RPMI7951 (cell line): ENCODE results near the gene CCDC127. TPM values are rescaled to one million over a fixed set of nuclear protein-coding genes. Genes with fewer than 3 reads are reported as not detected.
"Not testable (repeated sequence)": the region's sequence is repeated elsewhere in the genome, so short reads cannot be mapped to it uniquely, and the experiment has no call there.

Experiments
- DNase-seq: peaks from one replicate; pipeline ENCODE4 v3.0.0-alpha.2; 2012; ENCODE audit warnings: low read depth
- total RNA-seq: library from RNA; depleted of rRNA; stranded (reverse); fragments of >200 nt; shearing (Covaris generic); gene quantifications from 2 replicates; pipeline ENCODE4 v1.2.3, GENCODE V29; 2014

Gene CCDC127
- total RNA-seq, 1 experiment from 2014 or later, result 3.8 TPM

DNA sequence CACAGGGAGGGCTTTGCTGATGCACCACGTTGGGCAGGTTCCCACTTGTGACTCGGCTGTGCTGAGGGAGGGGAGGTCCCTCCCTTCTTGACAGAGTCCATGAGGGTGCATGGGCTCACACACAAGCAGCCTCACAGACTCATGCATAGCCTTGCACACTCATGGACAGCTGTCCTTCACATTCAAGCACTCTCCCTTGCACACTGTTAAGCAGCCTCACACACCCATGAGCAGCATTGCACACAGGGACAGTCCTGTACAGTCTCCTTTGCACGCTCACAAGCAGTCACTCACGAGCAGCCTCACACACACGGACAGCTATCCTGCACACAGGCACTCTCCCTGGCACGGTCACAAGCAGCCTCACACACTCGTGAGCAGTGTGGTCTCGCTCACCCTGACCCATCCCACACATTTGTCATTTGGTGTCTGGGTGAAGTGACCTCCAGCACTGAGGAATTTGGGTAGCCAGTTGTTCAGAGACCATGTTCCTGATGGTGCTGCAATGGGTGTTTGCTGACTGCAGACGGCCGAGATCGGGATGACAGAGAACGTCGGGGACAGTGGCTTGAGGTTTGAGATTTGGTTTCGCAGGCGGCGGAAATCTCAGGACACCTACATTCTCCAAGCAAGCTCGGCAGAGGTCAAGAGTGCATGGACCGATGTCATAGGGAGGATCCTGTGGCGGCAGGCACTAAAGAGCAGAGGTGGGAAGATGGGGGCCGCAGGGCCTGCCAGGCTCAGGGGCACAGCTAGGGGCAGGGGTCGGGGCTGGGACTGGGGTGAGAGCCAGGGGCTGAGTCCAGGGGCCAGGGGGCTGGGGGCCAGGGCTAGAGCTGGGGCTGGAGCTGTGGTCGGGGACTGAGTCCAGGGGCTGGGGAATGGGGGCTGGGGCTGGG, 44.3 kb downstream of the CCDC127 start:
- DNase-seq, result no peak

DNA sequence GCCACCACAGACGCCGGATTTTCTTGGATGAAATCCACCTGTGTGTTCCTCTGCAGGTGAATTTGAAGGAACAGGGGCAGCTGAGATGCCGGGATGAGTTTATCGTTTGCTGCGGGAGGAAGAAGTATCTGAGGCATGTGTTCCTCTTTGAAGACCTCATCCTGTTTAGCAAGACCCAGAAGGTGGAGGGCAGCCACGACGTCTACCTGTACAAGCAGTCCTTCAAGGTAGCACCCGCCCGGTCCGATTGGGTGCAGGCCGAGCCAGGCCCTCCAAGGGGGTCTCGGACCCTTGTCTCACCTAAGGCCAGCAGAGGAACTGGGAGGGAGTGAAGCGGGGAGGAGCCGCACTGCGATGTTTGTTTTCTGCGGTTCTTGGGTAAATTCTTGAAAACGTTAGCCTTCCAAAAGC, 45.1 kb downstream of the CCDC127 start:
- no peak for DNase-seq

DNA sequence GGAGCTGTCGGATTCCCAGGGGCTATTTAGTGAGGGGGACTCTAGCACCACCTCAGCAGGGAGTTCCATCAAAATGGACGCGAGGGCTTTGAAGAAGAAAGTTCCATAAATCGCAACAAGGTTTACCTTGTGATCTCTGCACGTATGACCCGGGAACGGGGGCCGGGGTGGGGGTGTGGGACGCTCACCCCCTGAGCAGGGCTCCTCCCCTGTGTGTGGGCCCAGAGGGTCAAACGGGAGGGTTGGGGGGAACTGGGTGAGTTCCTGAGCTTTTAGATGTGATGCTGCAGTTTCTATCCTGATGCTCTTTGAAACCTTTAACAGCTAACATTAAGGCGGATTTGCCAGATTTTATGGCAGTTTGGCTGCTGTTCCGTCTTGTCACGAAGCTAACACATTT, 45.5 kb downstream of the CCDC127 start:
- no peak for DNase-seq

DNA sequence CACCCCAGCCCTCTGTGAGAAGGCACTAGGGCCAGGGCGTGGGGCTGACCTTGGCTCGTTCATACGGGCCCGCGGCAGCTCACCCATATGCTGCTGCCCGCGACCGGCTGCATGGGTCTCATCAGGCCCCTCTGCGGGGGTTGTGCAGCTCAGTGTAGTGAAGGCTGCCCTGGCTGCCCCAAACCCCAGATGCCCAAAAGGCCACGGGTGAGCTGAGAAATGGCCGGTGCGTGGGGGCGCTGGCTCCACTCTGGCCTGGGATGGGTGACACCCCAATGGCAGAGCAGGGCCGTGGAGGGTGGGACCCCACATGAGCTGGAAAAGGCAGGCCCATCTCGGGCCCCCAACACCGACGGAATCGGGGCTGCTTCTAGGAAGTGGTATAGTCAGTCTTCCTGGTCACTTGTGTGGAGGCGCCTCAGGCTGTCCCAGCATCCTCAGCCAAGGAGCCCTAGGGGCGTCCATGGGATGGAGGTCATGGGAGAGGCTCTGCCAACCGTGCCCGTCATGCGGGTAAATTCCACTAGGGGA, 46.1 kb downstream of the CCDC127 start:
- no peak for DNase-seq

DNA sequence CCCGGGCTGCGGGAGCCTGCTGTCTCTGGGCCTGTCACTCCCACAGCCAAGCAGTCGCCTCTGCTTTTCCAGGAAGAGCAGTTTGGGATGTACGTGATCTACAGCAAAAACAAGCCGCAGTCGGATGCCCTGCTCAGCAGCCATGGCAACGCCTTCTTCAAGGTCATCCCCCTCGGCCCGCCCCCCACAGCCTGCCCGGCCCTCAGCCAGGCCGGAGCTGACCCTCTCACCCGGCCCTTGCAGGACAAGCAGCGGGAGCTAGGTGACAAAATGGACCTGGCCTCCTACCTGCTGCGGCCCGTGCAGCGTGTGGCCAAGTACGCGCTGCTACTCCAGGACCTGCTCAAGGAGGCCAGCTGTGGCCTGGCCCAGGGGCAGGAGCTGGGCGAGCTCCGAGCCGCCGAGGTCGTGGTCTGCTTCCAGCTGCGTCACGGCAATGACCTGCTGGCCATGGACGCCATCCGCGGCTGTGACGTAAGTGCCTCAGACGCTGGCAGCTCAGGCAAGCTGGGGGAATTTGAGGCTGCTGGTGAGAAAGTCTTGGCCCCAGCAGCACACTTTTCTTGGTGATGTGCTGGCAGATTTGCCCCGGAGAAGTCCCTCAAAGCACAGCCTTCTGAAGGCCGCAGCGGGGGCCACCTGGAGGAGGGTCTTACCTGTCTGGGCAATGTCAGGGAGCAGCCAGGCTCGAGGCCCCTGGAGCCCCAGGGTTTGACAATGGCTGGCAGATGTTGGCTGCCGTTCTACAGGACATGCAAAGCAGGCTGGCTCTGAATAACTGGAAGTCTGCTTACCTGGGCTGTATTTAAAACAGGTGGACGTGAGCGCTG, 46.8 kb downstream of the CCDC127 start:
- DNase-seq, result no peak

DNA sequence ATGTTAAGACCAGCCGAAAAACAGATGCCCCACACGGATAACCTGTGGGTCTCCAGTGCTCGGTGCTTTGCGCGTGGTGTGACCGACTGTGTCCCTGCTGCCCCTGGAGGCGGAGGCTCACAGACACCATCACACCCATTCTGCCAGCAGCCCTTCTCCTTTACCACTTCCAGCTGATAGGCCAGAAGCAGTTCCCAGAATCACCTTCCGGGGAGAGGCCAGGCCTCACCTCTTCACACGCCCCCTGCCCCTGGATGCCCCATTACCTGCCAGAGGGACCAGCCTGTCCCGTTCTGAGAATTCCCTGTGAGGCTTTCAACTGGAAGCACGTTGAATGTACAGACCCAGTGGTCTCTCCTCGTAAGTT, 48.2 kb downstream of the CCDC127 start:
- no peak for DNase-seq

DNA sequence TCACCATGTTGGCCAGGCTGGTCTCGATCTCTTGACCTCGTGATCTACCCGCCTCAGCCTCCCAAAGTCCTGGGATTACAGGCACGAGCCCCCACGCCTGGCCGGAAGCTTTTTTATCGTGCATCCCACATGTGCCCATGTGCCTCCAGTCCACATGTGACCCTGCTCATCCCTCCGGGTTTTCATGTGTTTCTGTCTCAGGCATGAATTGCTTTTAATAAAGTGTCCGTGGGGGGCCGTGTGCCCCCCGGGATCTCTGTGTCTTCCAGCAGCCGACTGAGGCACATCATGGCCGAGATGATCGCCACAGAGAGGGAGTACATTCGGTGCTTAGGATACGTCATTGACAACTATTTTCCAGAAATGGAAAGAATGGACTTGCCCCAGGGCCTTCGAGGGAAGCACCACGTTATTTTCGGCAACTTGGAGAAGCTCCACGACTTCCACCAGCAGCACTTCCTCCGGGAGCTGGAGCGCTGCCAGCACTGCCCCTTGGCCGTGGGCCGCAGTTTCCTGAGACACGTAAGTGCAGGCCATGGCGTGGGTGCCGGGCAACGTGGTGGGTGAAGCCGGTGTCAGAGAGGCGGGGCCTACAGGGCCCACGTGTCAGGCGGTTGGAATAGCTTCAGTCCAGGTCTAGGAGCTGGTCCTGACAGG, 48.8 kb downstream of the CCDC127 start:
- DNase-seq, result peak; percentile 99

DNA sequence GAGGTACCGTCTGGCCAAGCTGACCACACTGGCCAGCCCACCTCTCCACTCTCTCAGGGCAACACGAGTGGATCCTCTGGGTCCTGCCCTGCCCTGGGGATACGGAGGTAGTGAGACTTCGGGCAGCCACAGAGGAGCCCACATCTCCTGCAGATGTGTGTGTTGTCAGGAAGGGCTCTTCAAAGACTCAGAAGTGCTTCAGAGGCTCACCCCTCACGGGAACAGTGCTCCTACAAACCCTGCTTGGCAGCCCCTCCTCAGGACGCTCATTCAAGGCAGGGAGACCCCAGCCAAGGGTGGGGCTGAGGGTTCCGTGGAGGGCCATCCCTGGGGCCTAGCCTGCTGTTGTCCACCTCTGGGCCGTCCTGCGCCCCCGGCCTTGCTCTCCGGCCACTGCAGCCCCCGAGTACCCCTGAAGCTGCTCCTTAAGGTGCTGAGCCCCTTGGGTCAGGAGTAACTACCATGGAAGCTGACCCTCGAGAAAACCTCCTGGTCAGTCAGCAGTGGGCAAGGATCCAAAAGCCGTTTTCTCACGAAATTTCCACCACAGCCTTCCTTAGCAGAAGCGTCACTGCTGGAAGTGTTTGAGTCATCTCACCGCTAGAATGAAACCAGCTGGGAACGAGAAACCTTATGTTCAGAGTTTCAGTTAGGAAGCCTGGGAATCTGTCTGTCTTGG, 49.8 kb downstream of the CCDC127 start:
- peak; percentile 98 for DNase-seq

DNA sequence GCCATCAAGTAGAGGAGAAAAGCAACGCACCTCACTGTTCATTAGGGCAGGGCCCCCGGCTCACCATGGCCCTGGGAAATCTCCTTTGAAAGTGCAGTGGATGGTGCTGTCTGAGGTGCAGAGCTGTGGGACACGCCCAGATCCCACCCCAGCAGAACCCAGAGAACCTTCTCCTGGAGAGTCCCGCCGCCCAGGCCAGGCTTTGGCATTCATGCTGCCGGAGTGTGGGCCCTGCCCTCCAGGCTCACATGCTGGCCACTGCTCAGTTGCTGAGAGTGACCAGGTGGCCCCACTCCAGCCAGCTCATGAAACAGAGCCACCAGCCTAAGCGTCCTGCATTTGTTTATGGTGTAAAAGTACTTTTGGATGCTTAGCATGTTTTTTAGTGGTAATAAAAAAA, 50.4 kb downstream of the CCDC127 start:
- peak; percentile 83 for DNase-seq

DNA sequence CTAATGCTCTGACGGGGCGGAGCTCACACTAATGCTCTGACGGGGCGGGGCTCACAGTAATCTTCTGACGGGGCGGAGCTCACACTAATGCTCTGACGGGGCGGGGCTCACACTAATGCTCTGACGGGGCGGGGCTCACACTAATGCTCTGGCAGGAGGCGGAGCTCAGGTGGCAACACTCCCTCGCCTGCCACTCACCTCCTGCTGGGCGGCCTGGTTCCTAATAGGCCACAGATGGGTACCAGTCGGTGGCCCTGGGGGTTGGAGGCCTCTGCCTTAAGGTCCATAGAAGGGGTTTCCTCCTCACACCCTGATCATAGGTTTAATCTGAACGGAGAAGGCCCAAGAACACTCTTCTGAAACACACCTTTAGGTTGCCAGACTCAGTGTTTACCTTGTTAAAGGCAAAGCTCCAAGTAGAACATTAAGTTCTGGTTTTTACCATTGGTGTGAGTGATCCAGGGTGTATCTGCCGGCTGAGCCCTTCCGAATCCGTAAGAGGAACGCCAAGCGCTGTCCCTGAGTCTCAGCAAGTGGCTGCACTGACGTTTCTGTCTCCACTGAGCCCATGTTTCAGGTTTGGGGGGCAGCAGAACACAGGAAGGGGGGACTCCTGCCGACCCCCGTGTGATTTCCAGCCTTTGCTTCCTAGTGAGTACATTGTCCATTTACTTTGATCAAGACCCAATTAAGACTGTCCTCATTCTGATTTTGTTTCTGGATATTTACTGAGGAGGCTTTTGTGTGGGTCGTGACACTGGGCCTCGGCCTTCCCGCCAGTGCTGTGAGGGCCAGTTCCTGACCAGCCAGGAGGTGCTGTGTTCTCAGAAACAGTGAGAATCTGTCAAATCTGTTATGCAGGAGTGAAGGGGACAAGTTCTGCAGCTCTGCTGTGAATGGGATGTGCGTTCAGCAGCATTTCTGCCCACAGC, 51.2 kb downstream of the CCDC127 start:
- no peak for DNase-seq

DNA sequence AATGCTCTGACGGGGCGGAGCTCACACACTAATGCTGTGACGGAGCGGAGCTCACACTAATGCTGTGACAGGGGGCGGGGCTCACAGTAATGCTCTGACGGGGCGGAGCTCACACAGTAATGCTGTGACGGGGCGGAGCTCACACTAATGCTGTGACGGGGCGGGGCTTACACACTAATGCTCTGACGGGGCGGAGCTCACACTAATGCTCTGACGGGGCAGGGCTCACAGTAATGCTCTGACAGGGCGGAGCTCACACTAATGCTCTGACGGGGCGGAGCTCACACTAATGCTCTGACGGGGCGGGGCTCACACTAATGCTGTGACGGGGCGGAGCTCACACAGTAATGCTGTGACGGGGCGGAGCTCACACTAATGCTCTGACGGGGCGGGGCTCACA, 53.2 kb downstream of the CCDC127 start:
- not testable (repeated sequence) for DNase-seq

DNA sequence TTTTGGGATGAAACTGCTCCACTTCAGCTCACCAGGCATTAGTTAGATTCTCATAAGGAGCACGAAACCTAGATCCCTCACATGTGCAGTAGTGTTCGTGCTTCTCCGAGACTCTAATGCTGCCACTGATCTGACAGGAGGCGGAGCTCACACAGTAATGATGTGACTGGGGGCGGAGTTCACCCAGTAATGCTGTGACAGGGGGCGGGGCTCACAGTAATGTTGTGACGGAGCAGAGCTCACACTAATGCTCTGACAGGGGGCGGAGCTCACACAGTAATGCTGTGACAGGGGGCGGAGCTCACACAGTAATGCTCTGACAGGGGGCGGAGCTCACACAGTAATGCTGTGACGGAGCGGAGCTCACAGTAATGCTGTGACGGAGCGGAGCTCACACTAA, 53.7 kb downstream of the CCDC127 start:
- peak; percentile 82 for DNase-seq

DNA sequence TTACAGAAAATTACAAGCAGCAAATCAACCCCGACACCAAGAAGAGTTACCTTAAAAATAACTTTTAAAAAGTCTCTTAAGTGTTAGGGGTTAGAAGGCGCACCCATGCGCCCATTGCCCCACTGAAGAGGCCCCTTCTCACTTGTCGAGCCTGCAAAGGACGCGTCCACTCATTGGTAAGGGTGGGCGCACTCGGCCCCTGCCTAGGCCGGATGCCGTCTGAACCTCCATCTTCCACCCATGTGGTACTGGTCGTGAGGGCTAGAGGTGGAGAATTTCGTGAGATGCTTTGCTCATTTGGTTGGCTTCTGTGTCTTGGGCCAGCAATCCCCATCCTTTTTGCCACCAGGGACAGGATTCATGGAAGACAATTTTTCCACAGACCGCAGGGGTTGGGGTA, 54.1 kb downstream of the CCDC127 start:
- no peak for DNase-seq

DNA sequence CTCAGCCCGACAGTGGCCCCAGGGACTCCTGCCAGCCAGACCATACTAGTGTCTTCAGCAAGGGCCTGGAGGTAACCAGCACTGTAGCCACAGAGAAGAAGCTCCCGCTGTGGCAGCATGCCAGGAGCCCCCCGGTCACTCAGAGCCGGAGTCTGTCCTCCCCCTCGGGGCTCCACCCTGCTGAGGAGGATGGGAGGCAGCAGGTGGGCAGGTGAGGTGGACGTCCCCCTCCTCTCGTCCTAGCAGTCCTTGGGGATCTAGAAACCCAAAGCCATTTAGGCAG, 54.7 kb downstream of the CCDC127 start:
- DNase-seq, result no peak

DNA sequence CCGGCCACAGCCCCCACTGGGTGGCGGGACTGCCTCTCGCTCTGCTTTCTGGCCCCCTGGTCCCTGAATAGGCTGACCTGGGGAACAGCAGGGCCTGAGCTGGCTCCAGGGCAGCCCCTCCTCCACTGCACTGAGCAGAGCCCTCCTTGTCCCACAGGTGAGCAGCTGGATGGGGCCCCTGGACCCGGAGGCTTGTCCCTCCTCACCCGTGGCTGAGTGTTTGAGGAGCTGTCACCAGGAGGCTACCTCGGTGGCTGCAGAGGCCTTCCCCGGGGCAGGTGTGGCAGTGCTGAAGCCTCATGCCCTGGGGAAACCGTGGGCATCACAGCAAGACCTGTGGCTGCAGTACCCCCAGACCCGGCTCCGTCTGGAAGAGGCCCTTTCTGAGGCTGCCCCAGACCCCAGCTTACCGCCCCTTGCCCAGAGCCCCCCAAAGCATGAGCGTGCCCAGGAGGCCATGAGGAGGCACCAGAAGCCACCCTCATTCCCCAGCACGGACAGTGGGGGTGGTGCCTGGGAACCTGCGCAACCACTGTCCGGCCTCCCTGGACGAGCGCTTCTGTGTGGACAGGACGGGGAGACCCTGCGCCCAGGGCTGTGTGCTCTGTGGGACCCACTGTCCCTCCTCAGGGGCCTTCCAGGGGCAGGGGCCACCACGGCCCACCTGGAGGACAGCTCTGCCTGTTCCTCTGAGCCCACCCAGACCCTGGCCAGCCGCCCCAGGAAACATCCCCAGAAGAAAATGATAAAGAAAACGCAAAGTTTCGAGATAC, 55.2 kb downstream of the CCDC127 start:
- no peak for DNase-seq

DNA sequence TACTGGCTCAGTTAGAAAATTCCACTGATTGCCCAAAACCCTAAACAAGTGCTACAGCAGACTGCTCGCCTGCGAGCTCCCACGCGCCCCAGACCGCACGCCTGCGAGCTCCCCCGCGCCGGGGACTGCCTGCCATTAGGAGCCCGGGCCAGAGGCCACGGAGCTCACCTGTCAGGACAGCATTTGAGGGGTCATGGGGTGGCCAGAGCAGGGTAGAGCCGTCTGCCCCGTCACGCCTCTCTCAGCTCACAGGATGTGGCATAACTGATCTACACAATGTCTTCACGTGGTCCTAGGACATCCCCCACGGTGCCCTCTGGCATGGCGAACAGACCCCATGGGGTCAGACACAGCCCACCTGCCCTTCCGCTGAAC, 55.8 kb downstream of the CCDC127 start:
- DNase-seq, result no peak

DNA sequence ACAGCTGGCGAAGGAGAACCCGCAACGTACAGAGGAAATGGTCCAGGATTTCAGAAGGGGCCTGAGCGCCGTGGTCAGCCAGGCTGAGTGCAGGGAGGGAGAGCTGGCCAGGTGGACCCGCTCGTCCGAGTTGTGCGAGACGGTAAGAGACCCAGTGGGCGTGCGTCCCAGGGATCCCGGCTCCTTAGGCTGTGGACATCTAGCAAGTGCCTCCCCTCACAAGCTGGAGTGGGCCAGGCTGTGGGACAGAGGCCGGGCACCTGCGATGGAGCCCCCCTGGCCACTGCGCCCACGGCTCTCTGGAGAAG, 56.2 kb downstream of the CCDC127 start:
- no peak for DNase-seq

DNA sequence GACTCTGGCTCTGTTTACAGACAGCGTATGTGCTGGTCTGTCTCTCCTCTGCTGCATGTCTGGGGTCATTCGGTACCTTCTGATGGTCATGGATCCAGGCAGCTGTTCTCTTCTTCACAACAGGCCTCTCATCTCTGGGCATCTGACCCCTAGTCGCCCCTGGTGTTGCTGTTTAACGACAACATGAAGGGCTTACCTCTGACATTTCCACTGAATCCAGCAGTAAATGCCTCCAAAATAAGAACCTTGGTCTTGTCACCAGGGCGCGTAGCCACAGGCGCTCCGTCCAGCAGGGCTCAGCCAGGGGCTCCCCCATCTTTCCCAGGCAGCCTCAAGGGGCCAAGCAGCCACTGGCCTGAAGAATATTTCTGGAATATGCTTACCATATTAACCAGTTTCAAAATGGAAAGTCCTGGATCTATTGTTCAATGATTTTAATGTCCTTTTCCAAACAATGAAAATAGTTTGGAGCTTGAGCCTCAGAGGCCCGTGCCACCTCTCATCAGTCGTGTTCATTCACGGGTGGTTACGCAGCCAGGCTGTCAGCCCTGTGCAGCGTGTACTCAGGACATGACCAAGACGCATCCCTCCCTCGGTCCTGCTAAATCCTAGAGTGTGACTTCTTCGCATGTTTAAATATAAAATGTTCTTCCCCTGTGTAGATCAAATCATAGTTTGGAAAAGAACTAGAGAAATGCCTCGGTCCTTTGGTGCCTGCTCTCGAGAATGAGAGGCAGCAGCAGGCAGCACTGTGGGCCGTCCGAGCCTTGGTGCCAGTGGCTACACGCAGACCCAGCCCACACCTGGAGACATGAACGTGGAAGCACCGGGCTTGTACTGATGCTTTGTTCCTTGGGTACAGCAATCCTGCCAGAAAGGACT, 56.8 kb downstream of the CCDC127 start:
- no peak for DNase-seq

DNA sequence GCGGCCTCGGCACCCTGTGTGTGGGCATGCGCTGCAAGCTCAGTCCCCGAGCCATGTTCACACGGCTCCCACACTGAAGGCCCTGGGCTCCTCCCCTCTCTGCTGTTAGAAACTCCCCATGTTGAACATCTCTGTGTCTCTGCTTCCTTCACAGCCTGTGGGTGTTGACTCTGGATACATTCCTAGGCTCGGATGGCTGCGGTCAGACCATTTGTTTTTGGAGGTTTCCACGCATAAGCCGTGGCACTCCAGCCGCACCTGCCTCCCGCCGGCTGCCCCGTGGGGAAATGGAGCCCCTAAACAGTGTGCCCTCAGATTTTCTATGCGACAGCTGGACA, 57.8 kb downstream of the CCDC127 start:
- peak; percentile 90 for DNase-seq
